DOHH2 (cell line): Measurements from ENCODE around the gene MICAL2.

Experiments
- H3F3A ChIP-seq: fragments of 200-600 bp; sonication (generic), shearing (Covaris generic); 2 replicates; pipeline ENCODE4 v1.6.0; 2016; ENCODE audit warnings: antibody characterized with exemption, mild to moderate bottlenecking; ENCODE audit not compliant: control insufficient read depth, insufficient read depth
- H3K27ac ChIP-seq: fragments of 200-600 bp; sonication (generic); 2 replicates; pipeline ENCODE4 v1.5.1; 2014; ENCODE audit warnings: low read depth, mild to moderate bottlenecking, low read length, moderate library complexity
- H3K27me3 ChIP-seq: fragments of 200-600 bp; sonication (generic); 2 replicates; pipeline ENCODE4 v1.6.1; 2014; ENCODE audit warnings: mild to moderate bottlenecking, low read length, mixed read lengths; ENCODE audit not compliant: control insufficient read depth
- H3K36me3 ChIP-seq: fragments of 200-600 bp; sonication (generic); 2 replicates; pipeline ENCODE4 v1.6.1; 2014; ENCODE audit warnings: mild to moderate bottlenecking, low read length, moderate library complexity, mixed read lengths; ENCODE audit not compliant: control insufficient read depth
- H3K4me1 ChIP-seq: fragments of 200-600 bp; sonication (generic); 2 replicates; pipeline ENCODE4 v1.6.1; 2014; ENCODE audit warnings: mild to moderate bottlenecking, low read length, mixed read lengths; ENCODE audit not compliant: control insufficient read depth
- H3K4me2 ChIP-seq: fragments of 200-600 bp; sonication (generic); 2 replicates; pipeline ENCODE4 v1.6.0; 2014; ENCODE audit warnings: mild to moderate bottlenecking, low read length, moderate library complexity
- H3K4me3 ChIP-seq: fragments of 200-600 bp; sonication (generic); 2 replicates; pipeline ENCODE4 v1.5.1; 2014; ENCODE audit warnings: mild to moderate bottlenecking, low read length, mixed read lengths
- H3K79me2 ChIP-seq: fragments of 200-600 bp; sonication (generic); 2 replicates; pipeline ENCODE4 v1.6.1; 2014; ENCODE audit warnings: mild to moderate bottlenecking, low read length, mixed read lengths; ENCODE audit not compliant: control insufficient read depth
- H3K9me2 ChIP-seq: fragments of 200-600 bp; sonication (generic); replicated peaks from 2 replicates; pipeline ENCODE4 v1.6.1; 2014; ENCODE audit warnings: mild to moderate bottlenecking, low read length, mixed read lengths; ENCODE audit not compliant: control insufficient read depth
- H3K9me3 ChIP-seq: fragments of 200-600 bp; sonication (generic); 2 replicates; pipeline ENCODE4 v1.6.1; 2014; ENCODE audit warnings: antibody characterized with exemption, low read length, mixed read lengths; ENCODE audit not compliant: control insufficient read depth, insufficient read depth
- H4K20me1 ChIP-seq: fragments of 200-600 bp; sonication (generic); 2 replicates; pipeline ENCODE4 v1.6.0; 2014; ENCODE audit warnings: low read depth, mild to moderate bottlenecking, antibody characterized with exemption, low read length, moderate library complexity; ENCODE audit not compliant: control insufficient read depth, insufficient read depth
- CTCF ChIP-seq: fragments of 200-600 bp; sonication (generic); IDR thresholded peaks from one replicate; pipeline ENCODE4 v1.5.1; 2014; ENCODE audit warnings: antibody characterized with exemption, mild to moderate bottlenecking, low read depth, low read length; ENCODE audit not compliant: poor library complexity, severe bottlenecking
- EZH2phosphoT487 ChIP-seq: fragments of 200-600 bp; sonication (generic); IDR thresholded peaks from 2 replicates; pipeline ENCODE4 v1.6.1; 2017; ENCODE audit warnings: borderline replicate concordance, mild to moderate bottlenecking, antibody characterized with exemption, low read length, moderate library complexity, mixed read lengths

The MICAL2 gene

GRCh38 chr11:12292766-12293165 lies 182.4 kb downstream of the MICAL2 start:
- Histone ChIP-seq H3K27me3 (no peaks in the 10 kb centered on the region), H4K20me1 (no peaks in the 10 kb centered on the region), H3K36me3 (no peaks in the 10 kb centered on the region), H3K4me3 (no peak overlapping the region), H3F3A (no peaks in the 10 kb centered on the region), H3K79me2 (no peaks in the 10 kb centered on the region), H3K4me1 (peaks cover 6% of the 10 kb centered on the region), H3K9me2 (no peaks in the 10 kb centered on the region), H3K27ac (no peak overlapping the region), H3K9me3 (no peaks in the 10 kb centered on the region), H3K4me2 (no peak overlapping the region)
- no peak for TF ChIP-seq EZH2phosphoT487
- no peak for TF ChIP-seq CTCF

GRCh38 chr11:12293486-12293885 lies 183.1 kb downstream of the MICAL2 start:
- no peaks in the 10 kb centered on the region for H3K79me2 ChIP-seq

GRCh38 chr11:12294613-12295012 lies 184.2 kb downstream of the MICAL2 start:
- H3K4me1 ChIP-seq, result peaks cover 6% of the 10 kb centered on the region
- TF ChIP-seq EZH2phosphoT487 (no peak), CTCF (no peak)
- H3K4me2 ChIP-seq, result no peak overlapping the region
- H3K9me3 ChIP-seq, result peaks cover 6% of the 10 kb centered on the region; the same call in 1 of the 2 replicates
- H3K36me3 ChIP-seq, result no peaks in the 10 kb centered on the region
- H3K27me3 ChIP-seq, result no peaks in the 10 kb centered on the region
- no peaks in the 10 kb centered on the region for H4K20me1 ChIP-seq
- H3K27ac ChIP-seq, result no peak overlapping the region
- no peaks in the 10 kb centered on the region for H3F3A ChIP-seq
- no peak overlapping the region for H3K4me3 ChIP-seq
- H3K9me2 ChIP-seq, result no peaks in the 10 kb centered on the region
- H3K79me2 ChIP-seq, result no peaks in the 10 kb centered on the region

More at GRCh38 chr11:12293486-12293885, 183.1 kb downstream of the MICAL2 start:
- TF ChIP-seq EZH2phosphoT487 (no peak), CTCF (no peak)
- H3K27ac ChIP-seq, result no peak overlapping the region
- peaks cover 2% of the 10 kb centered on the region; the same call in 1 of the 2 replicates for H3K9me3 ChIP-seq
- H4K20me1 ChIP-seq, result no peaks in the 10 kb centered on the region
- H3K9me2 ChIP-seq, result no peaks in the 10 kb centered on the region
- H3K4me3 ChIP-seq, result no peak overlapping the region
- peaks cover 6% of the 10 kb centered on the region for H3K4me1 ChIP-seq
- no peaks in the 10 kb centered on the region for H3F3A ChIP-seq
- no peak overlapping the region for H3K4me2 ChIP-seq
- H3K36me3 ChIP-seq, result no peaks in the 10 kb centered on the region
- H3K27me3 ChIP-seq, result no peaks in the 10 kb centered on the region

GRCh38 chr11:12295943-12296342 lies 185.6 kb downstream of the MICAL2 start:
- Histone ChIP-seq H3K9me2 (no peaks in the 10 kb centered on the region), H3K4me3 (no peak overlapping the region), H4K20me1 (no peaks in the 10 kb centered on the region), H3K4me2 (no peak overlapping the region), H3K79me2 (no peaks in the 10 kb centered on the region), H3K9me3 (peaks cover 6% of the 10 kb centered on the region; the same call in 1 of the 2 replicates), H3K36me3 (no peaks in the 10 kb centered on the region), H3K4me1 (no peaks in the 10 kb centered on the region), H3K27ac (no peak overlapping the region), H3K27me3 (no peaks in the 10 kb centered on the region), H3F3A (no peaks in the 10 kb centered on the region)
- TF ChIP-seq CTCF (no peak), EZH2phosphoT487 (no peak)
